NK-92 (cell line): ENCODE measurements around the gene DCK.

Source experiments
- DNase-seq: peaks from one replicate; lab custom pipeline; 2025; ENCODE audit not compliant: unreplicated experiment; lab: John Stamatoyannopoulos, UW

The DCK gene

GRCh38 chr4:70993181-70994068 lies at the start of gene DCK:
TSS of gene DCK (plus strand) at chr4:70993649. CDS start at chr4:70993836, 187 bp downstream.
- peak; percentile 9 for DNase-seq

- no peak for DNase-seq
Observed at GRCh38 chr4:70945046-70945445, 48.4 kb upstream of the DCK start.

GRCh38 chr4:70945452-70946055 lies 47.9 kb upstream of the DCK start:
- no peak for DNase-seq

GRCh38 chr4:70946939-70947338 lies 46.5 kb upstream of the DCK start:
- DNase-seq, result no peak

GRCh38 chr4:70948665-70949260 lies 44.7 kb upstream of the DCK start:
- no peak for DNase-seq

- DNase-seq, result no peak
Observed at GRCh38 chr4:70954032-70954431, 39.4 kb upstream of the DCK start.

- no peak for DNase-seq
Observed at GRCh38 chr4:70956549-70957210, 36.8 kb upstream of the DCK start.

- no peak for DNase-seq
Observed at GRCh38 chr4:70958681-70959080, 34.8 kb upstream of the DCK start.

- DNase-seq, result no peak
Observed at GRCh38 chr4:70969076-70969475, 24.4 kb upstream of the DCK start.

- no peak for DNase-seq
Observed at GRCh38 chr4:70976252-70976651, 17.2 kb upstream of the DCK start.

GRCh38 chr4:70979445-70980008 lies 13.9 kb upstream of the DCK start:
- no peak for DNase-seq

GRCh38 chr4:70980196-70980595 lies 13.3 kb upstream of the DCK start:
- DNase-seq, result no peak

GRCh38 chr4:70984106-70984505 lies 9.3 kb upstream of the DCK start:
- DNase-seq, result no peak

GRCh38 chr4:70984589-70984988 lies 8.9 kb upstream of the DCK start:
- no peak for DNase-seq

GRCh38 chr4:70991596-70991995 lies 1.9 kb upstream of the DCK start:
- DNase-seq, result no peak

GRCh38 chr4:70992391-70992881 lies 1.0 kb upstream of the DCK start:
- no peak for DNase-seq

GRCh38 chr4:70994069-70994366 lies 569 bp downstream of the DCK start:
- no peak for DNase-seq

- no peak for DNase-seq
Observed at GRCh38 chr4:70994387-70995099, 1.1 kb downstream of the DCK start.

- no peak for DNase-seq
Observed at GRCh38 chr4:70996018-70996360, 2.5 kb downstream of the DCK start.

GRCh38 chr4:70997036-70997435 lies 3.6 kb downstream of the DCK start:
- no peak for DNase-seq

GRCh38 chr4:70997546-70997945 lies 4.1 kb downstream of the DCK start:
- no peak for DNase-seq
